GM12874 (cell line): ENCODE measurements around the gene IL21.

Source experiments
- TF ChIP-seq, protein P1 (sequence below): IDR thresholded peaks from 2 replicates; pipeline ENCODE4 v1.5.1; 2011; ENCODE audit warnings: low read depth, mild to moderate bottlenecking, control low read depth, low read length, moderate library complexity; ENCODE audit not compliant: insufficient read depth

IL21 gene

DNA sequence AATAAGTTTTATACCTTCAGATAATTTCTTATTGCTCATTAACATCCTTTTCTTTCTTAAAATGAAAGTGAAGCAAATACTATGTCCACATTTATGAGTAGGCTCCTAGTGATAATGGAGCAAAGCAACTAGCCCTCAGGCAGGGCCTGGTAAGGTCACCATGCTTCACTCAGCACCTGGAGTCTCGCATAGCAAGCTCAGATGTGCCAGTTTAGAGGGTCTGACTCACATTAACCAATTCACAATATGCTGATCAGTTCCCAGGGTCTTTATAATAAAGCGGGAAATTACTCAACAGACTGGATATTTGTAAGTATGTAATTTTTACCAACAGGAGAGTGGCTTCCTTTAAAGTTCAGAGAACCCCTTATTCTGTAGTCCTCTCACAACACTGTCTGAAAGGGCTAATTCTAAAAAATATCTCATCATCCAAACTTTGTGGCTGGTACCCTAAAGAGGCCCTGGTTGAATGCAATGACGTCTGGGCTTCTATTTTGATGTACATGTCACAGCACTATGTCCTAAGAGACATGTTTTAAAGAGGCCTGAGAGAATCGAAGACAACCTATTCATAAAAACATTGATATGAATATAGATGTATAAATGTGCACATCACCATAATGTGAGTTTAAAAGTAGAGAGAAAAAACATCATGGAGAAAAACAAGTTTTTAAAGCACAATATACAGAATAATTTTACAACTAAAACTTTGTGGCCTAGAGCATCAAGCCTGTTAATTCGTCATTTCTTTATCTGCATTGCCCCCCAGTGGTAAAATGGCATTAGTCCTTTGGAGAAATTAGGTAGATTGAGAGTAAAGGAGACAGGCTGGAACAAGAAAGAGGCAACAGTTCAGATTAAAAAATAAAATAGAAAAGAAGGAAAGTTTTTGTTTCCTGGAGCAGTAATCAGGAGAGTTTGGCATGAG lies 44.3 kb downstream of the IL21 start:
- TF ChIP-seq, protein P1, sequence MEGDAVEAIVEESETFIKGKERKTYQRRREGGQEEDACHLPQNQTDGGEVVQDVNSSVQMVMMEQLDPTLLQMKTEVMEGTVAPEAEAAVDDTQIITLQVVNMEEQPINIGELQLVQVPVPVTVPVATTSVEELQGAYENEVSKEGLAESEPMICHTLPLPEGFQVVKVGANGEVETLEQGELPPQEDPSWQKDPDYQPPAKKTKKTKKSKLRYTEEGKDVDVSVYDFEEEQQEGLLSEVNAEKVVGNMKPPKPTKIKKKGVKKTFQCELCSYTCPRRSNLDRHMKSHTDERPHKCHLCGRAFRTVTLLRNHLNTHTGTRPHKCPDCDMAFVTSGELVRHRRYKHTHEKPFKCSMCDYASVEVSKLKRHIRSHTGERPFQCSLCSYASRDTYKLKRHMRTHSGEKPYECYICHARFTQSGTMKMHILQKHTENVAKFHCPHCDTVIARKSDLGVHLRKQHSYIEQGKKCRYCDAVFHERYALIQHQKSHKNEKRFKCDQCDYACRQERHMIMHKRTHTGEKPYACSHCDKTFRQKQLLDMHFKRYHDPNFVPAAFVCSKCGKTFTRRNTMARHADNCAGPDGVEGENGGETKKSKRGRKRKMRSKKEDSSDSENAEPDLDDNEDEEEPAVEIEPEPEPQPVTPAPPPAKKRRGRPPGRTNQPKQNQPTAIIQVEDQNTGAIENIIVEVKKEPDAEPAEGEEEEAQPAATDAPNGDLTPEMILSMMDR: peak; percentile 22; the same call in 1 of the 2 replicates

DNA sequence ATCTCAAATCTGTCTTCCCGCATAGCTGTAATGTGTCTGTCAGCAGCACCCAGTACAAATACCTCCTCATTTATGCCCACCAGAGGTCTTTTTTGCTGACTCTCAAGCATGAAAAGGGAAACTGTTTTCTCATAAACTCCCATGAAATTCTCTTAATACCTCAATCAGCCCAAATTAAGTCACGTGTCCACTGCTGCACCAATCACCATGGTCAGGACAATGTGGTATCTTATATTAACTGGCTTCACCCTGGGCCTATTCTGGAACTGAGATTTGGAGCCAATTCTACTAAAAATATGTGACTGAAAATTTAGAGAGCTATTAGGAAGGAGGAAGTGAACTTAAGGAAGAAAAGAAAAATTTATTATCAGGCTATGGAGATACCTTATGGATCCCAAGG lies 58.4 kb downstream of the IL21 start:
- TF ChIP-seq, protein P1: no peak
